Epithelial cell of alveolus of lung (primary cell): ENCODE measurements around the gene OR2D3. TPM values are rescaled to one million over a fixed set of nuclear protein-coding genes. Genes with fewer than 3 reads are reported as not detected.

ENCODE experiments used
- total RNA-seq: library from RNA; depleted of rRNA; stranded (reverse); fragments of >200 nt; gene quantifications from 2 replicates; pipeline ENCODE4 v1.2.1, GENCODE V29; 2015

Gene OR2D3, protein sequence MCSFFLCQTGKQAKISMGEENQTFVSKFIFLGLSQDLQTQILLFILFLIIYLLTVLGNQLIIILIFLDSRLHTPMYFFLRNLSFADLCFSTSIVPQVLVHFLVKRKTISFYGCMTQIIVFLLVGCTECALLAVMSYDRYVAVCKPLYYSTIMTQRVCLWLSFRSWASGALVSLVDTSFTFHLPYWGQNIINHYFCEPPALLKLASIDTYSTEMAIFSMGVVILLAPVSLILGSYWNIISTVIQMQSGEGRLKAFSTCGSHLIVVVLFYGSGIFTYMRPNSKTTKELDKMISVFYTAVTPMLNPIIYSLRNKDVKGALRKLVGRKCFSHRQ
- total RNA-seq: not detected in 2 replicates

GRCh38 chr11:6920702-6921101 is at the start of gene OR2D3:
TSS of gene OR2D3 (plus strand) at chr11:6921002. CDS start at chr11:6921002, 0 bp downstream.

GRCh38 chr11:6876325-6876724 is 44.5 kb upstream of the OR2D3 start, which contains the start of gene OR10A4:
TSS of gene OR10A4 (plus strand) at chr11:6876625. CDS start at chr11:6876648, 23 bp downstream.

GRCh38 chr11:6892400-6892799 is 28.4 kb upstream of the OR2D3 start, which contains the start of gene OR2D2:
TSS of gene OR2D2 (minus strand) at chr11:6892500. CDS start at chr11:6892500, 0 bp downstream.

GRCh38 chr11:6926208-6927029 is 5.6 kb downstream of the OR2D3 start, which contains the start of gene ZNF215:
TSS of gene ZNF215 (plus strand) at chr11:6926426. CDS start at chr11:6932273, 5,847 bp downstream.

Other genes with a start within 250 kb of the OR2D3 start
- gene MRPL17, start 237.7 kb upstream of the OR2D3 start, total RNA-seq: 31.9 and 53.4 TPM in 2 replicates
- gene OR2AG2, start 149.0 kb upstream of the OR2D3 start, total RNA-seq: not detected in 2 replicates
- gene OR2AG1, start 138.0 kb upstream of the OR2D3 start, total RNA-seq: not detected in 2 replicates
- 0.24 TPM in 1 of 2 replicates, not detected in the other for gene OR6A2, start 121.3 kb upstream of the OR2D3 start, total RNA-seq
- not detected in 2 replicates for gene OR10A5, start 75.3 kb upstream of the OR2D3 start, total RNA-seq
- not detected in 2 replicates for gene OR10A2, start 57.9 kb upstream of the OR2D3 start, total RNA-seq
- gene OR10A4, start 44.4 kb upstream of the OR2D3 start, total RNA-seq: not detected in 2 replicates
- 0.32 TPM in 1 of 2 replicates, not detected in the other for gene OR2D2, start 28.5 kb upstream of the OR2D3 start, total RNA-seq
- 0.80 and 3.0 TPM in 2 replicates for gene ZNF215, start 5.4 kb downstream of the OR2D3 start, total RNA-seq
- 1.8 and 4.9 TPM in 2 replicates for gene ZNF214, start 99.3 kb downstream of the OR2D3 start, total RNA-seq
- under 0.01 TPM in 1 of 2 replicates, not detected in the other for gene NLRP14, start 99.5 kb downstream of the OR2D3 start, total RNA-seq
- not detected in 2 replicates for gene RBMXL2, start 168.0 kb downstream of the OR2D3 start, total RNA-seq